ENCODE data around the gene FRMD4A. TPM values are rescaled to one million over a fixed set of nuclear protein-coding genes. Genes with fewer than 3 reads are reported as not detected.
"Not testable (repeated sequence)": the region's sequence is repeated elsewhere in the genome, so short reads cannot be mapped to it uniquely, and the experiment has no call there.

Gene FRMD4A
- total and polyA plus RNA-seq, 5 experiments from 2014 or later, result 0.02 to 0.80 (median 0.31) TPM; not detected in 2

- Mint-ChIP-seq H3K27me3 (peaks cover 0 to 5% (median 0%) of the 10 kb centered on the region in 5 donors), H3K4me3 (no peak overlapping the region)
These were observed 606.2 kb downstream of the FRMD4A start for GRCh38 chr10:13724484-13724883.

DNA sequence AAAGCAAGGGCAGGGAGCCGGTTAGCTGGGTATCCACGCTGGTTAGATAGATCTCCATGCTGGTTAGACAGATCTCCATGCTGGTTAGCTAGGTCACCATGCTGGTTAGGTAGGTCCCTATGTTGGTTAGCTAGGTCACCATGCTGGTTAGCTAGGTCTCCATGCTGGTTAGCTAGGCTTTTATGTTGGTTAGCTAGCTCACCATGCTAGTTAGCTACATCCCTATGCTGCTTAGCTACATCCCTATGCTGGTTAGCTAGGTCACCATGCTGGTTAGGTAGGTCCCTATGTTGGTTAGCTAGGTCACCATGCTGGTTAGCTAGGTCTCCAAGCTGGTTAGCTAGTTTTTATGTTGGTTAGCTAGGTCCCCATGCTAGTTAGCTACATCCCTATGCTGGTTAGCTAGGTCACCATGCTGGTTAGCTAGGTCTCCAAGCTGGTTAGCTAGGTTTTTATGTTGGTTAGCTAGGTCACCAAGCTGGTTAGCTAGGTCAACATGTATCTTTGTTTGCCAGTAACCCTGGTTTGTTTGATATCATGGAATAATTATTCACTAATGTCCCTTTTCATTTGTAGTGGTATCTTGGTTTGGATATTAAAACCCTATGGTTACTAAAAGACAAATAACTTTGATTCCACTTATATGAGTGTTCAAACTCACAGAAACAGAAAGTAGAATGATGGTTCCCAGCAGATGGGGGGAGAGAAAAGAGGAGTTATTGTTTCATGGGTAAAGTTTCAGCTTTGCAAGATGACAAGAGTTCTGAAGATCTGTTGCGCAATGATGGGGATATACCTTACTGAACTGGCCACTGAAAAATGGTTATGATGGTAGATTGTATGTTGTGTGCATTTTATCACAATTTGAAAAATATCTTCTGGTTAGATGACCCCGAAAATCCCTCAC lies 607.7 kb downstream of the FRMD4A start:
- peaks cover 0 to 5% (median 0%) of the 10 kb centered on the region in 5 donors for H3K27me3 Mint-ChIP-seq
- no peak overlapping the region for H3K27ac Mint-ChIP-seq
- H3K4me1 Mint-ChIP-seq, result peaks cover 5 to 11% (median 9%) of the 10 kb centered on the region in 4 donors
- H3K4me3 Mint-ChIP-seq, result no peak overlapping the region
- POLR2A ChIA-PET, result no interaction called here
- H3K9me3 Mint-ChIP-seq, result peaks cover 0 to 5% (median 0%) of the 10 kb centered on the region in 9 donors
- H3K36me3 Mint-ChIP-seq, result peaks cover 0 to 4% (median 0%) of the 10 kb centered on the region in 3 donors
- DNase-seq (no peak), ATAC-seq (no peak)

More at GRCh38 chr10:13724484-13724883, 606.2 kb downstream of the FRMD4A start:
- no peaks in the 10 kb centered on the region for H3K4me1 Mint-ChIP-seq
- peaks cover 0 to 4% (median 0%) of the 10 kb centered on the region in 3 donors for H3K36me3 Mint-ChIP-seq
- peaks cover 0 to 5% (median 0%) of the 10 kb centered on the region in 9 donors for H3K9me3 Mint-ChIP-seq
- no peak for ATAC-seq
- no peak overlapping the region for H3K27ac Mint-ChIP-seq
- POLR2A ChIA-PET, result interaction anchor here (0.7 kb wide), 1 partner anchor 14 kb away, joined by 4 read pairs; no protein-coding TSS in a partner anchor
- no peak for DNase-seq

GRCh38 chr10:13721486-13721885 lies 609.2 kb downstream of the FRMD4A start:
- H3K4me1 Mint-ChIP-seq, result peaks cover 10 to 16% (median 14%) of the 10 kb centered on the region in 4 donors
- H3K27ac Mint-ChIP-seq, result no peak overlapping the region
- peaks cover 0 to 4% (median 0%) of the 10 kb centered on the region in 3 donors for H3K36me3 Mint-ChIP-seq
- no peak for ATAC-seq
- POLR2A ChIA-PET, result no interaction called here
- H3K27me3 Mint-ChIP-seq, result peaks cover 0 to 3% (median 0%) of the 10 kb centered on the region in 5 donors
- DNase-seq, result no peak
- H3K4me3 Mint-ChIP-seq, result no peak overlapping the region
- H3K9me3 Mint-ChIP-seq, result peaks cover 0 to 5% (median 0%) of the 10 kb centered on the region in 9 donors

GRCh38 chr10:13720699-13721098 lies 610.0 kb downstream of the FRMD4A start:
- peaks cover 0 to 4% (median 0%) of the 10 kb centered on the region in 3 donors for H3K36me3 Mint-ChIP-seq
- ATAC-seq (no peak), DNase-seq (no peak)
- no peak overlapping the region for H3K27ac Mint-ChIP-seq
- peaks cover 10 to 16% (median 14%) of the 10 kb centered on the region in 4 donors for H3K4me1 Mint-ChIP-seq
- peaks cover 0 to 5% (median 0%) of the 10 kb centered on the region in 9 donors for H3K9me3 Mint-ChIP-seq
- H3K4me3 Mint-ChIP-seq, result no peak overlapping the region
- H3K27me3 Mint-ChIP-seq, result peaks cover 0 to 3% (median 0%) of the 10 kb centered on the region in 5 donors
- POLR2A ChIA-PET, result no interaction called here

DNA sequence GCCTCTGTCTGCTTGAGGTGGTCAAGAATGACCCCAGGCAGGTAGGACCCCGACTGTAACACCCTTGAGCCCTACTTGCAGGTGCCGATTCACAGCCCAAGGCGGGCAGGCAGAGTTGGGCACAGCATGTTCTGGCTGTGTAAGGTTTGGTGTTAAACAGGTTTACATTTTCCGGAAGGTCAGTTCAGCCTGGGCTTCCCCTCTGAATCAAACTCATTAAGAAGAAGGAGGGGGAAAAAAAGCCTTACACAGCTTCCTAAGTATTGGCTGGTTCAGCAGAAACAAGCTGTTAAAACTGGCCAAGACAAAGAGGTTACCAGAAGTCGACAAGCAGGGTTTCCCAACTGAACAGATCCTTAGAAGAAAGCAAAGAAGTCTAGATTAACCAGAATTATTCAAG lies 611.3 kb downstream of the FRMD4A start:
- POLR2A ChIA-PET, result no interaction called here
- ATAC-seq, result no peak
- Mint-ChIP-seq H3K36me3 (peaks cover 0 to 4% (median 0%) of the 10 kb centered on the region in 3 donors), H3K4me1 (peaks cover 10 to 16% (median 14%) of the 10 kb centered on the region in 4 donors), H3K9me3 (peaks cover 0 to 5% (median 0%) of the 10 kb centered on the region in 9 donors), H3K27me3 (peaks cover 0 to 3% (median 0%) of the 10 kb centered on the region in 5 donors), H3K27ac (no peak overlapping the region), H3K4me3 (no peak overlapping the region)
- DNase-seq, result no peak

DNA sequence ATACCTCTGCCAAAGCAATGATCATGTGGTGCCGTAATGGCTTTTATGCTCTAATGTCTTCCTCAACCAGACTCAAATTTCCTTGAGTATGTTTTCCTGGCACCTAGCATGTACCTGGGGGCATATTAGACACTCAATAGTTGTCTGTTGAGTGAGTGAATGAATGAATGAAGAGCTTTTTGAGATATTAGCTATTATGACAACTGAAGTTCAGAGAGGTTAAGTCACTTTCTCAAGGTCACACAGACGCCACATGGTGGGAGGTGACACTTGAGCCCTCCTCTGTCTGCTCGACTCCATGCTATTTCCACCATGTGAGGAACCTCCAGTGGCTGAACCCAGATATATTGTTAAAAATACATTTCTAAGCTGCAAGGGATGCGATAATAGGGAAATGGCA lies 611.9 kb downstream of the FRMD4A start:
- Mint-ChIP-seq H3K36me3 (peaks cover 0 to 4% (median 0%) of the 10 kb centered on the region in 3 donors), H3K4me3 (peak overlapping the region; percentile 24 to 86 (median 80)), H3K27ac (peak overlapping the region in 6 of 10 donors; percentile 5 to 77 (median 52)), H3K9me3 (peaks cover 0 to 5% (median 0%) of the 10 kb centered on the region in 9 donors), H3K27me3 (peaks cover 0 to 3% (median 0%) of the 10 kb centered on the region in 5 donors), H3K4me1 (peaks cover 10 to 16% (median 14%) of the 10 kb centered on the region in 4 donors)
- DNase-seq, result no peak
- POLR2A ChIA-PET, result no interaction called here
- no peak for ATAC-seq

GRCh38 chr10:13717936-13718772 lies 612.6 kb downstream of the FRMD4A start:
- peak; percentile 91 to 94 for ATAC-seq
- Mint-ChIP-seq H3K4me3 (peak overlapping the region; percentile 67 to 87 (median 82)), H3K9me3 (peaks cover 0 to 5% (median 0%) of the 10 kb centered on the region in 9 donors), H3K4me1 (peaks cover 10 to 18% (median 17%) of the 10 kb centered on the region in 4 donors), H3K36me3 (peaks cover 0 to 4% (median 0%) of the 10 kb centered on the region in 3 donors), H3K27me3 (peaks cover 0 to 3% (median 0%) of the 10 kb centered on the region in 5 donors), H3K27ac (peak overlapping the region in 8 of 10 donors; percentile 5 to 80 (median 71))
- peak; percentile 6 to 68 (median 45) for DNase-seq
- POLR2A ChIA-PET, result interaction anchor here (0.5 to 0.7 kb wide), 2 partner anchors 93 to 144 kb away, joined by 3 read pairs; no protein-coding TSS in a partner anchor

DNA sequence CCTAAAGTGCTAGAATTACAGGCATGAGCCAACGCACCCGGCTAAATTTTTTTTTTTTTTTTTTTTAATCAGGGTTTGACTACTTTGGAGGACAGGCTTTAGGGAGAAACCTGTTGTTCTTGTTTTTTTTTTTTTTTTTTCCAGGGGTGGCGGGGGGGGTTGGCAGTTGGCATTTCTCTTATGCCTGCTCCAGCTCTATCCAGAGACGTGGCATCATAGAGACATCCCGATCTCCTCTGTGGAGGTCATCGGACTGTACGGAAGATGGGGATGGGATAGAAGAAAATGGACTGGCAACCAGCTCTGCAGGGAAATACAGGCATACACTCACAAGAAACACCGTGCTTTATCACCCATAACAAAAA lies 613.2 kb downstream of the FRMD4A start:
- POLR2A ChIA-PET, result interaction anchor here (0.5 to 0.7 kb wide), 2 partner anchors 94 to 145 kb away, joined by 3 read pairs; no protein-coding TSS in a partner anchor
- Mint-ChIP-seq H3K4me3 (peak overlapping the region; percentile 67 to 87 (median 82)), H3K4me1 (peaks cover 14 to 24% (median 21%) of the 10 kb centered on the region in 4 donors), H3K27me3 (peaks cover 0 to 3% (median 0%) of the 10 kb centered on the region in 5 donors), H3K9me3 (peaks cover 0 to 5% (median 0%) of the 10 kb centered on the region in 9 donors), H3K27ac (peak overlapping the region in 4 of 10 donors; percentile 69 to 80 (median 76)), H3K36me3 (peaks cover 0 to 4% (median 0%) of the 10 kb centered on the region in 3 donors)
- DNase-seq (no peak), ATAC-seq (no peak)

- peaks cover 0 to 3% (median 0%) of the 10 kb centered on the region in 5 donors for H3K27me3 Mint-ChIP-seq
- peaks cover 14 to 29% (median 22%) of the 10 kb centered on the region in 4 donors for H3K4me1 Mint-ChIP-seq
- no peak for ATAC-seq
- H3K27ac Mint-ChIP-seq, result no peak overlapping the region
- H3K9me3 Mint-ChIP-seq, result peaks cover 0 to 5% (median 0%) of the 10 kb centered on the region in 9 donors
- POLR2A ChIA-PET, result no interaction called here
- no peak overlapping the region for H3K4me3 Mint-ChIP-seq
- no peaks in the 10 kb centered on the region for H3K36me3 Mint-ChIP-seq
- DNase-seq, result no peak
These were observed 614.3 kb downstream of the FRMD4A start for GRCh38 chr10:13716081-13717071.

GRCh38 chr10:13715596-13715995 lies 615.1 kb downstream of the FRMD4A start:
- DNase-seq, H3K9me3 Mint-ChIP-seq, H3K4me3 Mint-ChIP-seq, H3K27me3 Mint-ChIP-seq, ATAC-seq, H3K27ac Mint-ChIP-seq, H3K36me3 Mint-ChIP-seq: not testable (repeated sequence)
- peaks cover 14 to 29% (median 22%) of the 10 kb centered on the region in 4 donors for H3K4me1 Mint-ChIP-seq
- POLR2A ChIA-PET, result interaction anchor here (0.6 kb wide), 1 partner anchor 16 kb away, joined by 4 read pairs; no protein-coding TSS in a partner anchor

- DNase-seq (no peak), ATAC-seq (no peak)
- peak overlapping the region in 1 of 10 donors; percentile 19 for H3K27ac Mint-ChIP-seq
- peaks cover 0 to 4% (median 0%) of the 10 kb centered on the region in 5 donors for H3K27me3 Mint-ChIP-seq
- peaks cover 14 to 29% (median 22%) of the 10 kb centered on the region in 4 donors for H3K4me1 Mint-ChIP-seq
- no peaks in the 10 kb centered on the region for H3K36me3 Mint-ChIP-seq
- POLR2A ChIA-PET, result interaction anchor here (0.6 kb wide), 1 partner anchor 16 kb away, joined by 4 read pairs; no protein-coding TSS in a partner anchor
- H3K9me3 Mint-ChIP-seq, result no peaks in the 10 kb centered on the region
- no peak overlapping the region for H3K4me3 Mint-ChIP-seq
These were observed 615.6 kb downstream of the FRMD4A start for GRCh38 chr10:13715100-13715499.

Measured in naive thymus-derived CD8-positive, alpha-beta T cell (primary cell).